A673 (cell line): Measurements from ENCODE around the gene U2SURP.

Experiments
- CTCF ChIP-seq: fragments of 300-800, 200-600 bp; sonication (generic); conservative IDR thresholded peaks from 2 replicates; pipeline ENCODE4 v1.5.1; 2017; ENCODE audit warnings: low read depth, mild to moderate bottlenecking, antibody characterized with exemption, low read length, moderate library complexity, mixed read lengths
- EZH2 ChIP-seq: fragments of 200-600 bp; sonication (generic); IDR thresholded peaks from 2 replicates; pipeline ENCODE4 v1.6.1; 2017; ENCODE audit warnings: borderline replicate concordance, low read depth, mild to moderate bottlenecking, mixed read lengths, antibody characterized with exemption, low read length; ENCODE audit not compliant: poor library complexity, severe bottlenecking

GRCh38 chr3:143054011-143054410 is 52.6 kb downstream of the U2SURP start:
- TF ChIP-seq EZH2 (no peak), CTCF (no peak)
